ENCODE measurements around the gene FAM168A.

- TF ChIP-seq EZH2phosphoT487 (IDR thresholded peaks at IDR 0.05; ENCODE audit: borderline replicate concordance, low read depth, low read length) (no peak), CTCF (conservative IDR thresholded peaks at IDR 0.05; ENCODE audit: low read length) (no peak)
Observed at GRCh38 chr11:73597956-73598718, at the start of gene FAM168A.
